HepG2 (cell line): Measurements from ENCODE around the gene TRIM10. TPM values are rescaled to one million over a fixed set of nuclear protein-coding genes. Genes with fewer than 3 reads are reported as not detected.

Source experiments
- BRD4 ChIP-seq: sonication (generic); formaldehyde crosslinking; IDR thresholded peaks from 2 replicates; pipeline ENCODE4 v1.4.0; 2020; ENCODE audit warnings: missing genetic modification reagents
- GMEB1 ChIP-seq: sonication (generic); formaldehyde crosslinking; IDR thresholded peaks from 2 replicates; pipeline ENCODE4 v1.5.1; 2020; ENCODE audit warnings: missing genetic modification reagents, mild to moderate bottlenecking, borderline replicate concordance
- GZF1 ChIP-seq: sonication (generic); formaldehyde crosslinking; IDR thresholded peaks from 2 replicates; pipeline ENCODE4 v1.5.1; 2020; ENCODE audit warnings: mild to moderate bottlenecking, missing genetic modification reagents
- PHF21A ChIP-seq: sonication (generic); formaldehyde crosslinking; IDR thresholded peaks from 2 replicates; pipeline ENCODE4 v1.5.0; 2020; ENCODE audit warnings: mild to moderate bottlenecking, missing genetic modification reagents
- TBL1XR1 ChIP-seq: fragments of 150-350 bp; IDR thresholded peaks from 2 replicates; pipeline ENCODE4 v1.6.1; 2014; ENCODE audit warnings: borderline replicate concordance, low read length; ENCODE audit not compliant: partially characterized antibody
- ZBTB7A ChIP-seq: sonication (generic); formaldehyde crosslinking; IDR thresholded peaks from 2 replicates; pipeline ENCODE4 v1.8.0; 2022; ENCODE audit warnings: mild to moderate bottlenecking, missing genetic modification reagents
- ZKSCAN1 ChIP-seq: fragments of 150-350 bp; IDR thresholded peaks from 2 replicates; pipeline ENCODE4 v1.6.1; 2014; ENCODE audit warnings: low read length
- ZNF143 ChIP-seq: sonication (generic); formaldehyde crosslinking; IDR thresholded peaks from 2 replicates; pipeline ENCODE4 v1.4.0; 2020; ENCODE audit warnings: missing genetic modification reagents
- ZNF280B ChIP-seq: sonication (generic); formaldehyde crosslinking; IDR thresholded peaks from 2 replicates; pipeline ENCODE4 v1.5.0; 2020; ENCODE audit warnings: missing genetic modification reagents, mild to moderate bottlenecking, borderline replicate concordance
- ZNF558 ChIP-seq: sonication (generic); formaldehyde crosslinking; IDR thresholded peaks from 2 replicates; pipeline ENCODE4 v1.9.0; 2022; ENCODE audit warnings: mild to moderate bottlenecking, missing genetic modification reagents, borderline replicate concordance
- ZNF567 ChIP-seq: sonication (generic); formaldehyde crosslinking; IDR thresholded peaks from 2 replicates; pipeline ENCODE4 v1.8.1; 2023; ENCODE audit warnings: mild to moderate bottlenecking, missing genetic modification reagents, borderline replicate concordance
- ZSCAN29 ChIP-seq: sonication (generic); formaldehyde crosslinking; conservative IDR thresholded peaks from 2 replicates; pipeline ENCODE4 v1.4.0; 2020; ENCODE audit warnings: mild to moderate bottlenecking, missing genetic modification reagents
- polyA plus RNA-seq, 8 experiments: library from polyadenylated mRNA; depleted of rRNA in 3 of 8; stranded (reverse) in 7 of 8; unstranded in 1 of 8; fragments of >200 nt; fragmentation: Illumina TruSeq in 4 of 8; extraction: Trizol in 4 of 8; gene quantifications; 2 replicates each; pipeline versions ENCODE4 v1.2.1 to v1.2.3, GENCODE V29; 2011 to 2016; ENCODE audit warnings: low read depth in 4 of 8, missing spikeins in 1 of 8, mixed read lengths in 1 of 8; ENCODE audit not compliant: insufficient read depth in 1 of 8
- total RNA-seq, 5 experiments: library from RNA; depleted of rRNA; stranded (reverse); fragments of >200 nt; fragmentation: Illumina TruSeq; extraction: Trizol; gene quantifications; 2 replicates each; pipeline ENCODE4 v1.2.3, GENCODE V29; 2016; ENCODE audit warnings: low read depth in 1 of 5
- TF ChIP-seq, protein P1 (sequence below): sonication (generic); formaldehyde crosslinking; IDR thresholded peaks from 2 replicates; pipeline ENCODE4 v1.8.0; 2022; ENCODE audit warnings: missing genetic modification reagents, mild to moderate bottlenecking, moderate library complexity, borderline replicate concordance
- TF ChIP-seq, protein P2 (sequence below): sonication (generic); formaldehyde crosslinking; IDR thresholded peaks from 2 replicates; pipeline ENCODE4 v1.4.0; 2020; ENCODE audit warnings: missing genetic modification reagents, borderline replicate concordance
- TF ChIP-seq, protein P3 (sequence below), 2 experiments: IDR thresholded peaks; 2 replicates each; pipeline ENCODE4 v1.6.1; 2011 to 2012; ENCODE audit warnings: low read length in 2 of 2, borderline replicate concordance in 1 of 2, low read depth in 1 of 2, mild to moderate bottlenecking in 1 of 2, moderate library complexity in 1 of 2
- TF ChIP-seq, protein P4 (sequence below): sonication (generic); formaldehyde crosslinking; IDR thresholded peaks from 2 replicates; pipeline ENCODE4 v1.5.0; 2020; ENCODE audit warnings: mild to moderate bottlenecking, low read depth, missing genetic modification reagents, borderline replicate concordance

Gene TRIM10
- total and polyA plus RNA-seq, 2 of the 13 experiments (the other 11 are each of a cell fraction or from before 2014, with no cell fraction given), result 4.1 to 6.8 TPM

- TF ChIP-seq ZNF280B (CRISPR knock-in tag) (no peak), TBL1XR1 (peak; percentile 50), GMEB1 (CRISPR knock-in tag) (peak; percentile 59; the same call in 1 of the 2 replicates), BRD4 (CRISPR knock-in tag) (peak; percentile 78; the same call in 1 of the 2 replicates), ZSCAN29 (peak; percentile 60; the same call in 1 of the 2 replicates), ZNF567 (CRISPR knock-in tag) (peak; percentile 28; the same call in 1 of the 2 replicates), ZNF143 (CRISPR knock-in tag) (0 out of 2 replicates have a peak, but pooled peaks have one; percentile 15), ZKSCAN1 (peak; percentile 84), PHF21A (CRISPR knock-in tag) (peak; percentile 99), ZBTB7A (CRISPR knock-in tag) (no peak), ZNF558 (CRISPR knock-in tag) (peak; percentile 87; the same call in 1 of the 2 replicates), GZF1 (0 out of 2 replicates have a peak, but pooled peaks have one; percentile 82)
- TF ChIP-seq, protein P1, sequence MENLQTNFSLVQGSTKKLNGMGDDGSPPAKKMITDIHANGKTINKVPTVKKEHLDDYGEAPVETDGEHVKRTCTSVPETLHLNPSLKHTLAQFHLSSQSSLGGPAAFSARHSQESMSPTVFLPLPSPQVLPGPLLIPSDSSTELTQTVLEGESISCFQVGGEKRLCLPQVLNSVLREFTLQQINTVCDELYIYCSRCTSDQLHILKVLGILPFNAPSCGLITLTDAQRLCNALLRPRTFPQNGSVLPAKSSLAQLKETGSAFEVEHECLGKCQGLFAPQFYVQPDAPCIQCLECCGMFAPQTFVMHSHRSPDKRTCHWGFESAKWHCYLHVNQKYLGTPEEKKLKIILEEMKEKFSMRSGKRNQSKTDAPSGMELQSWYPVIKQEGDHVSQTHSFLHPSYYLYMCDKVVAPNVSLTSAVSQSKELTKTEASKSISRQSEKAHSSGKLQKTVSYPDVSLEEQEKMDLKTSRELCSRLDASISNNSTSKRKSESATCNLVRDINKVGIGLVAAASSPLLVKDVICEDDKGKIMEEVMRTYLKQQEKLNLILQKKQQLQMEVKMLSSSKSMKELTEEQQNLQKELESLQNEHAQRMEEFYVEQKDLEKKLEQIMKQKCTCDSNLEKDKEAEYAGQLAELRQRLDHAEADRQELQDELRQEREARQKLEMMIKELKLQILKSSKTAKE (CRISPR knock-in tag), result peak; percentile 82
- TF ChIP-seq, protein P2, sequence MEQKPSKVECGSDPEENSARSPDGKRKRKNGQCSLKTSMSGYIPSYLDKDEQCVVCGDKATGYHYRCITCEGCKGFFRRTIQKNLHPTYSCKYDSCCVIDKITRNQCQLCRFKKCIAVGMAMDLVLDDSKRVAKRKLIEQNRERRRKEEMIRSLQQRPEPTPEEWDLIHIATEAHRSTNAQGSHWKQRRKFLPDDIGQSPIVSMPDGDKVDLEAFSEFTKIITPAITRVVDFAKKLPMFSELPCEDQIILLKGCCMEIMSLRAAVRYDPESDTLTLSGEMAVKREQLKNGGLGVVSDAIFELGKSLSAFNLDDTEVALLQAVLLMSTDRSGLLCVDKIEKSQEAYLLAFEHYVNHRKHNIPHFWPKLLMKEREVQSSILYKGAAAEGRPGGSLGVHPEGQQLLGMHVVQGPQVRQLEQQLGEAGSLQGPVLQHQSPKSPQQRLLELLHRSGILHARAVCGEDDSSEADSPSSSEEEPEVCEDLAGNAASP (CRISPR knock-in tag), result peak; percentile 76; the same call in 1 of the 2 replicates
- TF ChIP-seq, protein P3, sequence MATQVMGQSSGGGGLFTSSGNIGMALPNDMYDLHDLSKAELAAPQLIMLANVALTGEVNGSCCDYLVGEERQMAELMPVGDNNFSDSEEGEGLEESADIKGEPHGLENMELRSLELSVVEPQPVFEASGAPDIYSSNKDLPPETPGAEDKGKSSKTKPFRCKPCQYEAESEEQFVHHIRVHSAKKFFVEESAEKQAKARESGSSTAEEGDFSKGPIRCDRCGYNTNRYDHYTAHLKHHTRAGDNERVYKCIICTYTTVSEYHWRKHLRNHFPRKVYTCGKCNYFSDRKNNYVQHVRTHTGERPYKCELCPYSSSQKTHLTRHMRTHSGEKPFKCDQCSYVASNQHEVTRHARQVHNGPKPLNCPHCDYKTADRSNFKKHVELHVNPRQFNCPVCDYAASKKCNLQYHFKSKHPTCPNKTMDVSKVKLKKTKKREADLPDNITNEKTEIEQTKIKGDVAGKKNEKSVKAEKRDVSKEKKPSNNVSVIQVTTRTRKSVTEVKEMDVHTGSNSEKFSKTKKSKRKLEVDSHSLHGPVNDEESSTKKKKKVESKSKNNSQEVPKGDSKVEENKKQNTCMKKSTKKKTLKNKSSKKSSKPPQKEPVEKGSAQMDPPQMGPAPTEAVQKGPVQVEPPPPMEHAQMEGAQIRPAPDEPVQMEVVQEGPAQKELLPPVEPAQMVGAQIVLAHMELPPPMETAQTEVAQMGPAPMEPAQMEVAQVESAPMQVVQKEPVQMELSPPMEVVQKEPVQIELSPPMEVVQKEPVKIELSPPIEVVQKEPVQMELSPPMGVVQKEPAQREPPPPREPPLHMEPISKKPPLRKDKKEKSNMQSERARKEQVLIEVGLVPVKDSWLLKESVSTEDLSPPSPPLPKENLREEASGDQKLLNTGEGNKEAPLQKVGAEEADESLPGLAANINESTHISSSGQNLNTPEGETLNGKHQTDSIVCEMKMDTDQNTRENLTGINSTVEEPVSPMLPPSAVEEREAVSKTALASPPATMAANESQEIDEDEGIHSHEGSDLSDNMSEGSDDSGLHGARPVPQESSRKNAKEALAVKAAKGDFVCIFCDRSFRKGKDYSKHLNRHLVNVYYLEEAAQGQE (IDR thresholded peaks at IDR 0.05; ENCODE audit: borderline replicate concordance in 1 of 2, low read depth in 1 of 2, low read length in 2 of 2), result peak in 1 of 2 experiments; percentile 60; a peak in 1 of 4 replicates
- TF ChIP-seq, protein P4, sequence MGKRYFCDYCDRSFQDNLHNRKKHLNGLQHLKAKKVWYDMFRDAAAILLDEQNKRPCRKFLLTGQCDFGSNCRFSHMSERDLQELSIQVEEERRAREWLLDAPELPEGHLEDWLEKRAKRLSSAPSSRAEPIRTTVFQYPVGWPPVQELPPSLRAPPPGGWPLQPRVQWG, result no peak
These were observed 46.0 kb upstream of the TRIM10 start (continued) for GRCh38 chr6:30206799-30207618.
